HCT116 (cell line): ENCODE data around the gene AGAP1. TPM values are rescaled to one million over a fixed set of nuclear protein-coding genes. Genes with fewer than 3 reads are reported as not detected.
A peak's percentile ranks its signal among the peaks of the same experiment; 100 is the strongest.

Source experiments
- ATAC-seq: fragments of 200-7000 bp; cut with Tn5 transposase; 2 replicates; pipeline ENCODE4 v1.9.1; 2020; ENCODE audit warnings: mild to moderate bottlenecking, moderate library complexity
- BruUV-seq: library from RNA; stranded (reverse); fragments of 400-500 nt; replicated peaks from 2 replicates; lab custom pipeline; 2021; lab: Mats Ljungman, UMichigan
- CTCF ChIA-PET: fragments of 300-600 bp; sonication (Branson Sonifier 250); formaldehyde crosslinking; loops from one replicate; lab custom pipeline; 2021; ENCODE audit warnings: antibody characterized with exemption; lab: Charles Lee
- POLR2A ChIA-PET: fragments of 300-600, 350-600 bp; sonication (Branson Sonifier 250); formaldehyde crosslinking; loops from one replicate; lab custom pipeline; 2021; ENCODE audit warnings: antibody characterized with exemption; lab: Charles Lee
- RAD21 ChIA-PET, 2 experiments: fragments of 300-600 bp; sonication (Branson Sonifier 250); formaldehyde crosslinking; loops; one replicate each; lab custom pipeline; 2023; ENCODE audit warnings: low total read pairs in 2 of 2; ENCODE audit not compliant: uncharacterized antibody in 2 of 2, unreplicated experiment in 2 of 2, low non-redundant PET in 1 of 2; lab: Charles Lee
- DNase-seq: peaks from one replicate; pipeline ENCODE4 v3.0.0-alpha.2; 2010; ENCODE audit warnings: low read depth, low spot score
- H2AFZ ChIP-seq: fragments of 200-600 bp; shearing (Covaris generic), sonication (generic); 2 replicates; pipeline ENCODE4 v1.6.1; 2017; ENCODE audit warnings: low read depth, mixed run types, mixed read lengths, antibody characterized with exemption, low read length; ENCODE audit not compliant: poor library complexity, severe bottlenecking
- H3K27ac ChIP-seq: 2 replicates; pipeline ENCODE4 v1.5.1; 2012; ENCODE audit warnings: low read depth, low read length
- H3K27me3 ChIP-seq: fragments of 200-600 bp; sonication (generic); 2 replicates; pipeline ENCODE4 v1.6.1; 2016; ENCODE audit warnings: mixed run types, low read length, mixed read lengths; ENCODE audit not compliant: insufficient read depth
- H3K36me3 ChIP-seq, 2 experiments: fragments of 200-500 bp in 1 of 2; fragments of 200-600 bp in 1 of 2; sonication (Bioruptor generic) in 1 of 2; sonication (generic) in 1 of 2; 2 replicates each; pipeline versions ENCODE4 v1.5.1 to v1.6.1; 2014 to 2016; ENCODE audit warnings: low read length in 2 of 2, inconsistent platforms in 1 of 2, mixed read lengths in 1 of 2, mixed run types in 1 of 2; ENCODE audit not compliant: insufficient read depth in 2 of 2, control insufficient read depth in 1 of 2
- H3K4me1 ChIP-seq, 2 experiments: fragments of 200-600 bp in 1 of 2; sonication (generic) in 1 of 2; 2 replicates each; pipeline versions ENCODE4 v1.5.1 to v1.6.1; 2012 to 2017; ENCODE audit warnings: low read length in 2 of 2, inconsistent platforms in 1 of 2, mild to moderate bottlenecking in 1 of 2, mixed read lengths in 1 of 2, mixed run types in 1 of 2, moderate library complexity in 1 of 2; ENCODE audit not compliant: insufficient read depth in 2 of 2, control insufficient read depth in 1 of 2
- H3K4me2 ChIP-seq: fragments of 200-600 bp; sonication (generic); 2 replicates; pipeline ENCODE4 v1.6.1; 2017; ENCODE audit warnings: mixed run types, low read length, mixed read lengths
- H3K4me3 ChIP-seq, 2 experiments: fragments of 200-600 bp in 1 of 2; sonication (generic) in 1 of 2; replicated peaks in 1 of 2; 2 replicates each; pipeline ENCODE4 v1.5.1; 2011 to 2016; ENCODE audit warnings: low read length in 2 of 2, control low read depth in 1 of 2, low read depth in 1 of 2, mild to moderate bottlenecking in 1 of 2, mixed read lengths in 1 of 2, mixed run types in 1 of 2
- H3K79me2 ChIP-seq: fragments of 200-600 bp; sonication (generic); 2 replicates; pipeline ENCODE4 v1.6.1; 2017; ENCODE audit warnings: mild to moderate bottlenecking, mixed run types, low read length, moderate library complexity, mixed read lengths; ENCODE audit not compliant: insufficient read depth
- H3K9ac ChIP-seq: fragments of 200-600 bp; sonication (generic); 2 replicates; pipeline ENCODE4 v1.6.1; 2016; ENCODE audit warnings: low read length, mixed read lengths
- H3K9me2 ChIP-seq: fragments of 200-600 bp; sonication (generic), shearing (Covaris generic); 2 replicates; pipeline ENCODE4 v1.6.1; 2017; ENCODE audit warnings: mixed run types, mild to moderate bottlenecking, moderate library complexity; ENCODE audit not compliant: insufficient read depth
- H3K9me3 ChIP-seq, 2 experiments: fragments of 200-500 bp in 1 of 2; fragments of 200-600 bp in 1 of 2; sonication (Bioruptor generic) in 1 of 2; sonication (generic) in 1 of 2; 2 replicates each; pipeline ENCODE4 v1.6.1; 2014 to 2017; ENCODE audit warnings: low read length in 2 of 2, mixed read lengths in 2 of 2, inconsistent platforms in 1 of 2, low read depth in 1 of 2, mild to moderate bottlenecking in 1 of 2, mixed run types in 1 of 2, moderate library complexity in 1 of 2; ENCODE audit not compliant: control insufficient read depth in 1 of 2, insufficient read depth in 1 of 2
- H4K20me1 ChIP-seq: fragments of 200-600 bp; sonication (generic), shearing (Covaris generic); 2 replicates; pipeline ENCODE4 v1.6.1; 2017; ENCODE audit warnings: mixed run types, mild to moderate bottlenecking, moderate library complexity; ENCODE audit not compliant: insufficient read depth
- ATF3 ChIP-seq: IDR thresholded peaks from 2 replicates; pipeline ENCODE4 v1.6.1; 2012
- CBX3 ChIP-seq: IDR thresholded peaks from 2 replicates; pipeline ENCODE4 v1.6.1; 2012; ENCODE audit warnings: low read depth
- EGR1 ChIP-seq: IDR thresholded peaks from 2 replicates; pipeline ENCODE4 v1.6.1; 2012; ENCODE audit warnings: low read depth
- ELF1 ChIP-seq: IDR thresholded peaks from 2 replicates; pipeline ENCODE4 v1.6.1; 2012; ENCODE audit warnings: low read depth, borderline replicate concordance
- EZH2 ChIP-seq: fragments of 200-600 bp; sonication (generic); IDR thresholded peaks from 2 replicates; pipeline ENCODE4 v1.6.1; 2017; ENCODE audit warnings: antibody characterized with exemption, mixed run types
- JUND ChIP-seq: IDR thresholded peaks from 2 replicates; pipeline ENCODE4 v1.6.1; 2012
- MAX ChIP-seq: IDR thresholded peaks from 2 replicates; pipeline ENCODE4 v1.6.1; 2012
- POLR2A ChIP-seq: IDR thresholded peaks from 2 replicates; pipeline ENCODE4 v1.7.0; 2011; ENCODE audit warnings: borderline replicate concordance; ENCODE audit not compliant: insufficient read depth, insufficient read length; ENCODE audit errors: extremely low read depth
- POLR2AphosphoS5 ChIP-seq: IDR thresholded peaks from 2 replicates; pipeline ENCODE4 v1.6.1; 2011; ENCODE audit warnings: mild to moderate bottlenecking, low read depth, low read length, moderate library complexity
- RAD21 ChIP-seq: IDR thresholded peaks from 2 replicates; pipeline ENCODE4 v1.6.1; 2012; ENCODE audit warnings: low read depth, mild to moderate bottlenecking
- REST ChIP-seq: IDR thresholded peaks from 2 replicates; pipeline ENCODE4 v1.6.1; 2012; ENCODE audit warnings: low read depth
- SIN3A ChIP-seq: IDR thresholded peaks from 2 replicates; pipeline ENCODE4 v1.6.1; 2012; ENCODE audit warnings: low read depth
- SRF ChIP-seq: IDR thresholded peaks from 2 replicates; pipeline ENCODE4 v1.6.1; 2012; ENCODE audit warnings: low read depth
- TCF7L2 ChIP-seq: IDR thresholded peaks from 2 replicates; pipeline ENCODE4 v1.7.0; 2011; ENCODE audit warnings: borderline replicate concordance, inconsistent platforms; ENCODE audit not compliant: insufficient read depth, insufficient read length; ENCODE audit errors: extremely low read depth
- YY1 ChIP-seq: IDR thresholded peaks from 2 replicates; pipeline ENCODE4 v1.6.1; 2011; ENCODE audit warnings: low read length, low read depth, moderate library complexity, mild to moderate bottlenecking; ENCODE audit not compliant: insufficient replicate concordance; ENCODE audit errors: extremely low read depth
- ZBTB33 ChIP-seq: IDR thresholded peaks from 2 replicates; pipeline ENCODE4 v1.6.1; 2011; ENCODE audit warnings: mild to moderate bottlenecking, low read length, moderate library complexity; ENCODE audit not compliant: insufficient replicate concordance; ENCODE audit errors: extremely low read depth
- ZFX ChIP-seq: fragments of 450-650 bp; IDR thresholded peaks from 2 replicates; pipeline ENCODE4 v1.6.1; 2017
- intact Hi-C: fragments of 100-400 bp; cut with micrococcal nuclease; formaldehyde crosslinking; loops from 2 replicates; pipeline ENCODE4 v1.10.0; 2022
- total RNA-seq: library from RNA; stranded (reverse); gene quantifications from one replicate; pipeline ENCODE4 v1.2.1, GENCODE V29; 2021; ENCODE audit not compliant: unreplicated experiment

AGAP1 gene
- total RNA-seq, 1 experiment from 2014 or later = 43.8 TPM

GRCh38 chr2:236164201-236164924, 670.5 kb downstream of the AGAP1 start:
- peak; percentile 33 for ATAC-seq
- DNase-seq = no peak
- H2AFZ ChIP-seq = no peak overlapping the region
- H3K4me1 ChIP-seq = peaks cover 0 to 27% of the 10 kb centered on the region in 2 experiments; a peak in 1 of 4 replicates
- intact Hi-C loops = no loop called here
- H3K27me3 ChIP-seq = no peaks in the 10 kb centered on the region
- TF ChIP-seq ELF1 (no peak), ATF3 (no peak), TCF7L2 (no peak), ZBTB33 (no peak), ZFX (peak; percentile 61), RAD21 (no peak), REST (no peak), POLR2A (no peak), SIN3A (no peak), POLR2AphosphoS5 (peak; percentile 79), JUND (no peak), EGR1 (peak; percentile 58; the same call in 1 of the 2 replicates), YY1 (no peak), EZH2 (no peak), CBX3 (no peak), SRF (no peak), MAX (0 out of 2 replicates have a peak, but pooled peaks have one; percentile 2)
- H3K27ac ChIP-seq = peak overlapping the region; percentile 82
- H3K4me3 ChIP-seq = peak overlapping the region; percentile 51 to 63
- no peaks in the 10 kb centered on the region for H3K9me3 ChIP-seq
- peaks cover 13% of the 10 kb centered on the region for H3K79me2 ChIP-seq
- CTCF ChIA-PET = interaction anchor here (0.9 kb wide), 1 partner anchor 13 kb away, joined by 3 read pairs; no protein-coding TSS in a partner anchor
- no peaks in the 10 kb centered on the region for H4K20me1 ChIP-seq
- POLR2A ChIA-PET = no interaction called here
- BruUV-seq = TSS peak; percentile 52
- H3K9me2 ChIP-seq = no peaks in the 10 kb centered on the region
- H3K36me3 ChIP-seq = no peaks in the 10 kb centered on the region; a peak in 1 of 4 replicates
- RAD21 ChIA-PET = no interaction called here
- H3K4me2 ChIP-seq = peak overlapping the region; percentile 79
- peak overlapping the region; percentile 57 for H3K9ac ChIP-seq
